ENCODE data around the gene SIX3.

The SIX3 gene

DNA sequence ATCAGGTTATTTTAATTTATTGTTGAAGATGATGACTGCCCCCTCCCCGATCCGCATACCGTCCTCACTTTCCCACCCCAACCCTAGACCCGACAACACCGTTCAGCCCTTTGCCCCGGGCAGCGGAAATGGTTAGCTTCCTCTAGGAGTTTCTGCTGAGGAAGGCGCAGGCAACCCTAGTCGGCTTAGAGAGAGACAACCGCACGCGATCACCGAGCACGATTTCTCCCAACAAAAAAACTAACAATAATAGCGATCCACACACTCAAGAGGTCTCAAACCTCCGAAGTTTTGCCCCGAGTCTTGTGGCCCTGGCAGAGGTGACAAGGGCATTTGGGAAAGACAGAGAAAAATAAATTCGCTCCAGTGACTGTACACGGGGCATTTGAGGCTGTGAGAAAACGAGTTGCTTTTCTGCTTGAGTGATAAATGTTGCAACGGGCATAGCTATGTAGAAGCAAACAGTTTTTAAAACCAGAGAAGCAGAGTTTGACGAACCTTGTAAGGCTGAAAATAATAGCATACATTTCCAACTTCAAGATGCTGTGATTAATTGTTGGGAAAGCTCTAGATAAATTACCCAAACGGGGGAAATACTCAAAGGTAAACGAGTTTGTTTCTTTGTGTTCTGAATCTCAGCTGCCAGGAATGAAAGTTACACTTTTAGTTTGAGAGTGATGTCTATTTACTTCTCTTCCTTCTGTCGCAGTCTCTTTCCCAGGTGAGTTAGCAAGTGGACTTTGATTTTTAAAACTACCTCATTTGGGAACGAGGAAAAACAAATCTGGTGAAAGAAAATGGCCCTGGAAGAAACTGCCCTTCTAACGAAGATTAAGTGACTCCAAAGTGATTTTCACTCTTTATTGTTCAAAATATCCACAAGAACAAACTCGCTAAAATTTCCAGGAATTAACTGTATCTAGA lies 11.0 kb upstream of the SIX3 start:
- TF ChIP-seq, protein P1, sequence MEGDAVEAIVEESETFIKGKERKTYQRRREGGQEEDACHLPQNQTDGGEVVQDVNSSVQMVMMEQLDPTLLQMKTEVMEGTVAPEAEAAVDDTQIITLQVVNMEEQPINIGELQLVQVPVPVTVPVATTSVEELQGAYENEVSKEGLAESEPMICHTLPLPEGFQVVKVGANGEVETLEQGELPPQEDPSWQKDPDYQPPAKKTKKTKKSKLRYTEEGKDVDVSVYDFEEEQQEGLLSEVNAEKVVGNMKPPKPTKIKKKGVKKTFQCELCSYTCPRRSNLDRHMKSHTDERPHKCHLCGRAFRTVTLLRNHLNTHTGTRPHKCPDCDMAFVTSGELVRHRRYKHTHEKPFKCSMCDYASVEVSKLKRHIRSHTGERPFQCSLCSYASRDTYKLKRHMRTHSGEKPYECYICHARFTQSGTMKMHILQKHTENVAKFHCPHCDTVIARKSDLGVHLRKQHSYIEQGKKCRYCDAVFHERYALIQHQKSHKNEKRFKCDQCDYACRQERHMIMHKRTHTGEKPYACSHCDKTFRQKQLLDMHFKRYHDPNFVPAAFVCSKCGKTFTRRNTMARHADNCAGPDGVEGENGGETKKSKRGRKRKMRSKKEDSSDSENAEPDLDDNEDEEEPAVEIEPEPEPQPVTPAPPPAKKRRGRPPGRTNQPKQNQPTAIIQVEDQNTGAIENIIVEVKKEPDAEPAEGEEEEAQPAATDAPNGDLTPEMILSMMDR (IDR thresholded peaks at IDR 0.05; ENCODE audit: low read depth, low read length) = no peak
- DNase-seq (ENCODE audit: low read depth in 2 of 2) = no peak
- no peak overlapping the region for H3K4me3 ChIP-seq (replicated peaks in 1 of 2; ENCODE audit: low read depth in 2 of 2, low read length in 2 of 2)

DNA sequence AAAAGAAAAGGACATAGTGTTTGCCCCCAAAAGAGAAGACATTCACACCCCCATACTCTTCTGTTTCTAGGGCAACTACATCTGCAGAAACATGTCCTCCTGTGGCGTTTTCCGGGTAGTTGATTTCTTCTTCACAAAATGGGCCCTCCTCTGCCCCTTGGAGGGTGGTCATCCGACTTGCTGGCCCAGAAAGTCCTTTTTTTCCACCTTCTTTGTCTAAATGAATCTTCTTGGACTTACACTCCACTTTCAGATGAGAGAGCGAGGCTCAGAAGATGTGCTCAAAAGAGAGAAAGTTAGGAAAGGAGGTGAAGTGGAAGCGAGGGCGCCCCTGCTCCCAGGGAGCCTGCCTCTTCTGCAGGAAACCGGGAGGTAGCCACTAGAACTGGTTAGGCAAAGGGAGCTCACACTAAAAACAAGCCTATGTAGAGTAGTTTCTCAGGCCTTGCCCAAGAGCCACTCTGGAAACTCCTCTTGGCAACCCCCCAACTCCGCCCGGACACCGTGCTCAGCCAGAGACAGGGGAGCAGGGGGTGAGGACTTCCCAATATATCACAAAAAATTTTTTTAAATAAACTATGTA lies 10.2 kb upstream of the SIX3 start:
- no peak overlapping the region for H3K4me3 ChIP-seq (replicated peaks in 1 of 2; ENCODE audit: low read depth in 2 of 2, low read length in 2 of 2)
- no peak for DNase-seq (ENCODE audit: low read depth in 2 of 2)
- TF ChIP-seq, protein P1 (IDR thresholded peaks at IDR 0.05; ENCODE audit: low read depth, low read length) = no peak

DNA sequence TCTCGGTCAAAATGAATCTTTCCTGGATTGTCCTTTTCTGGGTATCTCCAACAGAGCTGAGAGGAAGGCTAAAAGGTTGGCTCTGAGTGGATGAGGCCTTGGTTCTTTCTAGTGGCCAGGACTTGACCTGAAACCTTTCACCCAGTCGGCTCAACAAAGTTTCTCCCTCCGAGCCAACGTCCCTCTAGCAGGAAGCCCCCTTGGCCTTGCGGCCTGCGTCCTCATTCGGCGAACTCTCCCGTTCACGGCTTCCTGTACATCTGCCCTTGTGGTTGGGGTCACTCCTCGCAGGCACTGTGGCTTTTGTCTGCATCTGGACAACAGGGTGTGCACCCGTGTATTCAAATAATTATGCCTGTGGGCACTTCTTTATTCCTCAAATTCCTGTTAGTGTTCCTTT lies 9.4 kb upstream of the SIX3 start:
- TF ChIP-seq, protein P1 (IDR thresholded peaks at IDR 0.05; ENCODE audit: low read depth, low read length) = no peak
- no peak for DNase-seq (ENCODE audit: low read depth in 2 of 2)
- no peak overlapping the region for H3K4me3 ChIP-seq (replicated peaks in 1 of 2; ENCODE audit: low read depth in 2 of 2, low read length in 2 of 2)

DNA sequence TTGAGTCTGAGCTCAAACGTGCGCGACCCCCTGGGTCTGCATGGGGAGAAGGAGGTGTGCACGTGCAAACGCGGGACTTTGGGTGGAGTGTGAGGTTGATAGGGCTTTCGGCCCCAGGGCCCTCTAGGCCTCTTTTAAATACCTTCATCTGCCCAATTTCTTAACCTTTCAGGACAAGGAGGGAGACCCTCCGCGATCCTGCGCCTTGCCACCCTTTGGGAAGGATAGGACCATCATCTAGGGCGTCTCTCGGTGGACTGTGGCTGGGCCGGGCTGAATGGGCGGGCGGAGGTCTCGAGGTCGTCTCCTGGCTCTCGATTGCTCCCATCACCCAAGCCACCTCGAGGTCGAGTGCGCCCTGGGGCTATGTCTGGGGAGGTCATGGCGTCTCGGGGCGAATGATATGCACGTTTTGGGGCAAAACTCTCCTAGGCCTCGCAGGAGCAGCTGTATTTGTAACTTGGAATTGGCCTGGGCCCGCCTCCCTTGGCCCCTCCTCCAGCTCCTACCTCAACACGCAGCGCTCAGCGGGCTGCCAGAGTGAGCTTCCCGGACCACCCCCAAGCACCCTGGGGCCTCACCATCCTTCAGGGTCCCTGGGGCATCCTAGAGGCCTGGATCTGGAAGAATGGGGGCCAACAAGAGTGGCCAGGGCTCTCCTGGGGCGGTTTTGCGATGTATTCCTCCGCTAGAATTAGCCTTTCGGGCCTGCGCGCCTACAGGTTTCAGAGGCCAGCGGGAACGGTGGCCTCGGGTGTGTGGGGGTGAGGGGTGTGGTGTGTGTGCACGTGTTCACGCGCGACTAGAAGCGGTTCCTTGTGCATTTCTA lies 8.7 kb upstream of the SIX3 start:
- no peak overlapping the region for H3K4me3 ChIP-seq (replicated peaks in 1 of 2; ENCODE audit: low read depth in 2 of 2, low read length in 2 of 2)
- DNase-seq (ENCODE audit: low read depth in 2 of 2) = no peak
- TF ChIP-seq, protein P1 (IDR thresholded peaks at IDR 0.05; ENCODE audit: low read depth, low read length) = no peak

DNA sequence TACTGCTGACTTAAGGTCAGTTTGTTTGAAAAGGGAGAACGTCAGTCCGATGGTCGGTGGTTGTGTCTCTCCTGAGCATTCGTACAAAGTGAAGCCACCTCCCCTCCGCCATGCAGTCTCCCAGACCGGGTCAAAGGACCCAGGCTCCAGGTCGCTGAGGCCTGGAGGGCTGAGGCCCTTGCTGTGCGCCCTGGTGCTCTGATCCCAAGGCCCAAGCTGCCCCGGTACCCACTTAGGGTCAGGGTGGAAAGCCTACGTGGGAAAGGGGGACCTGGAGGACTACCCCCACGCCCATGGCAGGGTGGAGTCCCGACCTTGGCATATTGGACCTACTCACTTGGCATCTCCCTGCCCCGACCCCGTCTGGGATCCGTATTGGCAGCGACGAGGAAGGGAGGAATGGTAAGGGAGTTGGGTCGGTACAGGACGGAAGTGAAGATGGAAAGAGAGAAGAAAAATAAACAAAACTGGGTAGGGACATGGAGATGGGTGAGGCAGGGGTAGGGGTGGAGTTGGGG lies 8.0 kb upstream of the SIX3 start:
- no peak for DNase-seq (ENCODE audit: low read depth in 2 of 2)
- TF ChIP-seq, protein P1 (IDR thresholded peaks at IDR 0.05; ENCODE audit: low read depth, low read length) = no peak
- no peak overlapping the region for H3K4me3 ChIP-seq (replicated peaks in 1 of 2; ENCODE audit: low read depth in 2 of 2, low read length in 2 of 2)
